NCI-H146 treated with DMSO at 0.1 percent for 48 hours (cell line): Measurements from ENCODE around the gene KBTBD3.
"Not testable (repeated sequence)": the region's sequence is repeated elsewhere in the genome, so short reads cannot be mapped to it uniquely, and the experiment has no call there.

Experiments
- DNase-seq: peaks from one replicate; lab custom pipeline; 2025; ENCODE audit not compliant: unreplicated experiment; lab: John Stamatoyannopoulos, UW

Gene KBTBD3

GRCh38 chr11:106061954-106062949 lies 14.9 kb downstream of the KBTBD3 start:
- DNase-seq: no peak

DNA sequence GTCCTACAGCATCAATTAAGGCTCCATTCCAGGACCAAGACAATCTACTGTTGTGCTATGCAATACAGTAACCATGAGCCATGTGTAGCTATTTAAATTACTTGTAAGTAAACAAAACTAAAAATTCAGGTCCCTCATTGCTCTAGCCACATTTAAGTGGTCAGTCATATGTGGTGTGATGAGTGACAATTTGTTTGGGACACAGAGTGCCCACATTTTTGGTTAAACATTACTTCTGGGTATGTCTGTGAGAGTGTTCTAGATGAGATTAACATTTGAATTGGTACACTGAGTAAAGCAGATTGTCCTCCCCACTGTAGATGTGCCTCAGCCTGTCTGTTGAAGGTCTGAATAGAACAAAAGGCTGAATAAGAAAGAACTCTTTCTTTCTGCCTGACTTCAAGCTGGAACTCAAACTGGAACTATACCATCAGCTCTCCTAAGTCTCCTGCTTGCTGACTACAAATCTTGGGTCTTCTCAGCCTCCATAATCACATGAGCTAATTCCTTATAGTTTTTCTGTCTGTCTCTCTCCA lies 15.8 kb downstream of the KBTBD3 start:
- DNase-seq: no peak

DNA sequence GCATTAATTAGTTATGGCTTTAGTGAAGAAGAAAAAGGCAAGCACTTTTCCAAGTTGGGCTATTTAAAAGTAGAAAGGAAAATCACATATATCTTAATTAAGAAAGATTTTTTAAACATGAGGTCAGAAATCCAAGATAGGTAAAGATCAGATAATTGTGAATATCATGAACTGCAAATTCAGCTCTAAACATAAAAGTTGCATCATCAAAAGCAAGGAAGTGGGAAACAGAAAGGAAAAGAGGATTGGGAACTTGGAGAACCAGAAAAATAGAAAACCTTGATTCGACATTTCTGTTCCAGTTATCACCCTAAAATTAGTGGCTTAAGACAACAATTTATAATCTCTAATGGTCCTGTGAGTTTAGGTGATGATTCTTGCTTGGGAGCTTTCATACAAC lies 17.5 kb downstream of the KBTBD3 start:
- no peak for DNase-seq

GRCh38 chr11:106058377-106058776 lies 18.8 kb downstream of the KBTBD3 start:
- DNase-seq: not testable (repeated sequence)

DNA sequence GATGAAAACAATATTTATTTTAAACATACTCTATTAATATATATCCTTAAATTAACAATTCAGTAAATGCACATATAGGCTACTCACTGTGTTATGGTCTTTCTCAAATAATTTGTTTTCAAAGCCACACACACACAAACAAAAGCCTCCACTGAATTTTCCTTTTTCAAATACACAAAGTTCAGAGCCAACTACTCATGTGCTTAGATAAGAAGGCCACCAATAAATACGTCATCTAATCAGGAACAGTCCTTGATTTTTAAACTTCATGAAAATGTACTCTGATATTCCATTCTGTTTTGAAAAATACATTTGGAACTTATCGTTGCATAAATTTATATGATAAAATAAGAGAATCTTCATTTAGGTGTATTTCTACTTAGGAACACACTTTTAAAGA lies 26.0 kb downstream of the KBTBD3 start:
- DNase-seq: no peak

DNA sequence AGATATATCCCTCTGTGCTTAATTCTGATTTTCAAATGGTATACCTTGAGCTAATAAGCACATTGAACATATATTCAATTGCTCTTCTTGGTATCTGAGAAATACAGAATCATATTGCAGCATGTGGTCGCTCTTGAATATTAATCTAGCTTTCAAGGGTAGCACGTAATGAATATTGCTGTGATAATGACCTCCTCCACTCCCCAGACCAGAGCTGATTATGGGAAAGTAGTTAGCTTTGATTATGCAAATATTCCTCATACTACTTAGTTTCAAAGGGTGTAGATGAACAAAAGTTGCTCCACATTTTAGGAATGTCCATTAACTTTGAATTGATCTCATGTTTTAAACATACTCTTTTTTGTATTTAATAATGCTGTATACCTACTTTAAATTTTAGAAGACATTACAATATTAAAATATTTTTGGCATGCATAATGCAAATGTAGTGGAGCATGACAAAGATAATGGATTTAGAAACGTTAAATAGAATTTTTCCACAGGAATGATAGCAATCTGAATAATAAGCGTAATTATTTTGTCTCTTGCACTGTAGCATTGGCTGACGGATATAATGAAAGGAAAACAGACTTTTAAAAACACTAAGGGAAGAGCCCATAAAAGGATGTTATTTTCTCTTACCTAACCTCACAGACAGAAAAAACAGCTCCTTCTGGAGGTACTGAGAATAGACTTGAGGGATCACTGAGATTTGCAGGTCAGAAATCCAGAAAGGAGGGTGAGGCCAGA lies 27.2 kb downstream of the KBTBD3 start:
- DNase-seq: no peak

DNA sequence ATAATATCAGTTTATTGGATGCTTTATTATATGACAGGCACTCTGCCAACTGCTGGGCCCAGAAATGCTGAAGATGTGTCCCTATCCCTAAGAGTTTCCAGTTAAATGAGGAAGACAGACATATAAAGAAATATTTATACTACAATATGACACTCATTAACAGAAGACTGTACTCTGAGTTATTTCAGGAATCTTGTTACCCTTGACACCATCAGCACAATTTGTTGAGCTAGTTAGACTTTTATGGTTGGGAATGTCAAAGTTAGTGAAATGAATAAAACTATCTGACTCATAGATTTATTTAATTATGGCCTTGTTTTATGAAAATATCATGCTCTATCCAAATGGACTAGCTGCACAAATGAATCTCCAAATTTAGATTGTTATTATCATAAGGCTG lies 29.5 kb downstream of the KBTBD3 start:
- no peak for DNase-seq

DNA sequence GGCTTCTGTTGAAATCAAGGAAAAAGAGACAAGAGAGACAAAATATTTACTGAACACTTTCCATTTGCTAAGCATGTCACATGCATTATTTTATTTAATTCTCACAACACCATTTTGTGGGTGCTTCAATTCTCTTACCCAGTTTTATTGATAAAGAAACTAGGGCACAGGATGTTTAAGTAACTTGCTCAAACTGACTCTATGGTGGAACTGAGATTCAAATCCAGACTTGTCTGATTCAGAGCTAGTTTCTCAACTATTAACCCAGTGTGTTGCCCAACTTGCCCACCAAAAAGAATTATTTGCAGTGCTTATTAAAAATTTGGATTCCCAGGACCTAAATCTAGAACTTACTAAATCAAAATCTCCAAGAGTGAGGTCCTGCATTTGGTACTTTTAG lies 33.6 kb downstream of the KBTBD3 start:
- no peak for DNase-seq

GRCh38 chr11:106032861-106033260 lies 44.3 kb downstream of the KBTBD3 start:
- no peak for DNase-seq

DNA sequence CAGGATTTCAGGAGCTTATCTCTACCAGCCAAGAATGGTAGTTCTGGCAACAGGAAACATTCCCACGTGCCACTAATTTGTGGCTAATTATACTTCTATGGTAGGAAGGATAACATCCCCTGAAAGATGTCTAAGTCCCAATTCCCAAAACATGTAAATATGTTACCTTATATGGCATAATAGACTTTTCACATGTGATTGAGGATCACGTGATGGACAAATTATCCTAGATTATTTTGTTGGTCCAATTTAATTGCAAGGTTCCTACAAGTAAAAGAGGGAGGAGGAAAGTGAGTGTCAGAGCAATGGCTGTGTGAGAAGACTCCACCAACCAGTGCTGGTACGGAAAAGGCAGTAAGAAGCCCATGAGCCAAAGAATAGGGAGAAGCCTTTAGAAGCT lies 45.2 kb downstream of the KBTBD3 start:
- DNase-seq: no peak

GRCh38 chr11:106031202-106031810 lies 45.8 kb downstream of the KBTBD3 start:
- DNase-seq: no peak

- peak; percentile 7 for DNase-seq
Measured at GRCh38 chr11:106030609-106031008, 46.5 kb downstream of the KBTBD3 start.

GRCh38 chr11:106022795-106023275 lies 54.3 kb downstream of the KBTBD3 start:
- no peak for DNase-seq

DNA sequence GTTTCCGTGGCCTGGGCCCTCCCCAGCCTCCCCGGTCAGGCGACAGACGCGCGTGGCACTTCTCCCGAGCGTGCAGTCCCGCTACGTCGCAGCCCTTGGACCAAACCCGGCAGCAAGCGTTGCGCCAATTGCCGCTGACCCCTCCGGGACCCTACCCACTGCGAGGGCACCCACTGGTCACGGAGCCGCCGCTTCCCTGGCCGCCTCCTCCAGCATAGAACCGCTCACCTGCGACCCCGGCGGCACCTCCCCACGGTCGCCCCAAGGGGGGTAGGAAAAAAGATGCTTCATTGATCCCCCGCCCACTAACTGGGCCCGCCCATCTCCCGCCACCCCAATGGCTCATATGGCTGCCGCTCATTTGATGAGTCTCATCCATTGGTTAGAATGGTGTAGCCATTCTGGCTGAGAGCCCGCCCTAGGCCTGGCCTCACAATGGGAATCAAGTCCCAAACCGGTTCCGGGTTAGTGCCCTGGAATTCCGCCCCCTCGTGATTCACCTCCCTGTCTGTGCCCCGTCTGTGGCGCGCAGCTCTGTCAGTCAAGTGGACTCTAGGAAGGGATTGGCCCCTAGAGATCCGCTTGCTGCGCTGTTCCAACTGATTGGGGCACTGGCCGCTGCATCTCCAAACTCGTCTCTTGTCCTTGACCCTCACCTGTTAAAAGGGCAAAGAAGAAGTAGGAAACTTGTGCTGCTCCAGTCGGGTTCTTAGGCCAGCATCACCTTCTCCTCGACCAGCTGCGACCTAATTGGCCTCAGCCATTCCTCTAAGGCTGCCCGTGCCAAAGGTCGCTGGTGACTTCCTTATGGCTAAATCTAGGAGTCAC lies 55.0 kb downstream of the KBTBD3 start, which contains the start of gene MSANTD4:
Gene MSANTD4 (minus strand): TSS at position 274 of the 828 bp plus-strand sequence. CDS start 11,323 bp downstream, outside the sequence.
- peak; percentile 97 for DNase-seq

DNA sequence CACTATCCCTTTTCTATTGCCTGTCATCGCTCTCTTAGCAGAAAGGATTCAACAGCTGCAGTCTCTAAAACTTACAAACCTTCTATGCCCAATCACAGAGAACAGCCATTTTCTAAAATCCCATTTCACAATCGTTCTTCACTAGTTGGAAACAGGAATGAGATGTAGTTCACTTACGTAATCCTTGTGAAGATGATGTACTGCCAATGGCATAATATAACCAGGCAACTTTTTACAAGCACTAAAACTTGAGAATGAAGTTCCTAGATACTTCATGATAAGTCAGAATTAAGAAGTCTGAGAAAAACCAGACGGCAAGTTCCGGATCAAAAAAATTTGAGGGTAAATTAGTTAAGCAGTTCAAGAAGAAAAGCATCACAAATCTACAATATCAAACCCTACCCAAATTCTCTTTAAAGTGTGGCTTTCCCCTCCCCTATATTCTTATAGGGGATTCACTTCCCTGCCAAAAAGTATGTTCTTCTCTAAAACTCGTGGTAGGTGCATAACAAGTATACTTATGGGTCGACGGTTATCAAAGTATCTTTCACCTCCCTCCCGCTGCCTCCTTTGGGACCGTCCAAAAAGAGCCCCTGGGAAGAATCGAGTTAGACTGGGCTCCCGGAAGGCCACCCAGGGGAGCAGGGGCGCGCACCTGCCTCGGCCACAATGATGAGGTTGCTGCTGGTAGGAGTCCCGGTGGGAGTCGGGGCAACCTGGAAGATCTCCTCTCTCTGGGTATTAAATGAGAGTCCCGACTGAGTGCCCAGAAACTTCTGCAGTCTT lies 55.8 kb downstream of the KBTBD3 start:
- no peak for DNase-seq

GRCh38 chr11:106017093-106017492 lies 60.1 kb downstream of the KBTBD3 start:
- DNase-seq: no peak

DNA sequence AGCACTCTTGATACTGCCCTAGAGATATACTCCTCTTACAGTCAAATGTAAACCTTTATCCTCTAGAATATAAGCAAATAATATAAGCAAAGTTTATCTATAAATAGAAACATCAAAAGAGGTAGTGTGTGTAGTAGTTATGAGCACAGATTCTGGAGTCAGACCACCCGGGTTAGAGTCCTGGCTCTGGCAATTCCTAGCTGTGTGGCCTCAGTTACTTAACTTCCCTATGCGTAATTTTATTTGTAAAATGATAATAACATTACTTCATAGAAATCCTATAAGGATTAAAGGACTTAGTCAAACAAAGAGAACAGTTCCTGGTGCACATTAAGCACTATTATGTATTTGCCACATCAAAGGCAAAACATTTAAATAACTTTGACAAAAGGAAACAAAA lies 62.1 kb downstream of the KBTBD3 start:
- no peak for DNase-seq

- DNase-seq: no peak
Measured at GRCh38 chr11:106014620-106015019, 62.5 kb downstream of the KBTBD3 start.

DNA sequence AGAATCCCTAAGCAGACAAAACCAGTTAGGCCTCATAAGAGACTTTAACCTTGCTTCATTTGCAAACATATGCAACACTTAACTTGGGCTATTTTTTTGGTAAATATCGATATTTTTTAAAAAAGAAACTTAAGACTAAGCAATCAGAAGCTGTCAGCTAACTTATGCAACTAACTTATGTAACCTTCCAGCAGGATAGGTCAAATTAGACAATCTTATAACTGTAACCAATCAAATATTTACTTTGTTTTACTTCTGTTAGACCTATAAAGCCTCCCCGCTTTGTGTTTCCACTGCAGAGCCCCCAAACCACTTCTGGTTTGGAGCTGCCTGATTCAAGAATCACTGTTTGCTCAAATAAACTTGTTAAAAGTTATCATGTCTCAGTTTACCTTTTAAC lies 63.1 kb downstream of the KBTBD3 start:
- DNase-seq: no peak
